Measurements from ENCODE around the gene ZNF43.

- TF ChIP-seq ISL1 (CRISPR knock-in tag; IDR thresholded peaks at IDR 0.05) (no peak), GLIS3 (CRISPR knock-in tag; IDR thresholded peaks at IDR 0.05) (no peak), CREB5 (CRISPR knock-in tag; IDR thresholded peaks at IDR 0.05; ENCODE audit: low read depth) (no peak), CSRNP3 (CRISPR knock-in tag; IDR thresholded peaks at IDR 0.05) (no peak), ARNTL (CRISPR knock-in tag; IDR thresholded peaks at IDR 0.05; ENCODE audit: borderline replicate concordance, low read depth) (no peak), ZNF70 (CRISPR knock-in tag; IDR thresholded peaks at IDR 0.05) (no peak), CSDC2 (CRISPR knock-in tag; IDR thresholded peaks at IDR 0.05) (no peak), PATZ1 (CRISPR knock-in tag; IDR thresholded peaks at IDR 0.05; ENCODE audit: borderline replicate concordance) (no peak), ZC3H10 (CRISPR knock-in tag; IDR thresholded peaks at IDR 0.05) (no peak)
These were observed 11.3 kb downstream of the ZNF43 start for GRCh38 chr19:21824679-21825078.

Measured in SK-N-SH treated with all-trans-retinoic acid at 6 μM for 48 hours (cell line).